H1 (cell line): ENCODE measurements around the gene POGLUT2. TPM values are rescaled to one million over a fixed set of nuclear protein-coding genes. Genes with fewer than 3 reads are reported as not detected.

Experiments used
- BACH1 ChIP-seq: IDR thresholded peaks from 2 replicates; pipeline ENCODE4 v1.6.1; 2012; ENCODE audit warnings: low read length, improper control_type of control experiment
- BRCA1 ChIP-seq: IDR thresholded peaks from 2 replicates; pipeline ENCODE4 v1.6.1; 2012; ENCODE audit warnings: low read depth, low read length, improper control_type of control experiment
- CBX5 ChIP-seq: fragments of 300-800, 300-1000 bp; sonication (generic); IDR thresholded peaks from 2 replicates; pipeline ENCODE4 v1.7.1; 2016; ENCODE audit warnings: antibody characterized with exemption, low read length, low read depth
- CHD2 ChIP-seq: IDR thresholded peaks from 2 replicates; pipeline ENCODE4 v1.6.1; 2012; ENCODE audit warnings: low read length, improper control_type of control experiment
- CTBP2 ChIP-seq: IDR thresholded peaks from 2 replicates; pipeline ENCODE4 v1.7.0; 2011; ENCODE audit warnings: borderline replicate concordance, mild to moderate bottlenecking, moderate library complexity, mixed read lengths, low read length; ENCODE audit not compliant: insufficient read depth, insufficient read length
- FOSL1 ChIP-seq: IDR thresholded peaks from 2 replicates; pipeline ENCODE4 v1.6.1; 2011; ENCODE audit warnings: mild to moderate bottlenecking, low read depth, low read length, moderate library complexity; ENCODE audit not compliant: insufficient read depth
- GABPA ChIP-seq: IDR thresholded peaks from 2 replicates; pipeline ENCODE4 v1.6.1; 2011; ENCODE audit warnings: mild to moderate bottlenecking, low read length, moderate library complexity, borderline replicate concordance; ENCODE audit not compliant: insufficient read depth
- JUN ChIP-seq: IDR thresholded peaks from 2 replicates; pipeline ENCODE4 v1.6.1; 2011; ENCODE audit warnings: low read depth, mild to moderate bottlenecking, improper control_type of control experiment, low read length
- JUND ChIP-seq: IDR thresholded peaks from 2 replicates; pipeline ENCODE4 v1.6.1; 2011; ENCODE audit warnings: mild to moderate bottlenecking, improper control_type of control experiment, low read length
- KDM4A ChIP-seq: IDR thresholded peaks from one replicate; pipeline ENCODE4 v1.7.1; 2012; ENCODE audit warnings: low read depth, mild to moderate bottlenecking, moderate library complexity, low read length, inconsistent platforms; ENCODE audit not compliant: severe bottlenecking
- NRF1 ChIP-seq: IDR thresholded peaks from 2 replicates; pipeline ENCODE4 v1.6.1; 2011; ENCODE audit warnings: mild to moderate bottlenecking, low read depth, low read length, improper control_type of control experiment
- POLR2A ChIP-seq, 2 experiments: IDR thresholded peaks; 1 replicate in 1 of 2; 2 replicates in 1 of 2; pipeline ENCODE4 v1.6.1; 2011; ENCODE audit warnings: low read depth in 2 of 2, low read length in 2 of 2, mild to moderate bottlenecking in 2 of 2; ENCODE audit errors: control extremely low read depth in 1 of 2
- SAP30 ChIP-seq: fragments of 300-600 bp; sonication (generic); IDR thresholded peaks from 2 replicates; pipeline ENCODE4 v1.7.1; 2012; ENCODE audit warnings: low read length, moderate library complexity, mild to moderate bottlenecking, inconsistent platforms; ENCODE audit not compliant: insufficient read depth, insufficient replicate concordance
- SIX5 ChIP-seq: IDR thresholded peaks from 2 replicates; pipeline ENCODE4 v1.6.1; 2011; ENCODE audit warnings: mild to moderate bottlenecking, low read depth, low read length
- SP1 ChIP-seq: IDR thresholded peaks from 2 replicates; pipeline ENCODE4 v1.6.1; 2011; ENCODE audit warnings: low read depth, low read length
- SP2 ChIP-seq: IDR thresholded peaks from 2 replicates; pipeline ENCODE4 v1.6.1; 2012; ENCODE audit warnings: mild to moderate bottlenecking, low read length, inconsistent platforms
- SP4 ChIP-seq: IDR thresholded peaks from 2 replicates; pipeline ENCODE4 v1.6.1; 2012; ENCODE audit warnings: low read length, inconsistent platforms
- SUZ12 ChIP-seq: fragments of 200-600 bp; sonication (generic); IDR thresholded peaks from 2 replicates; pipeline ENCODE4 v1.6.1; 2012; ENCODE audit warnings: mild to moderate bottlenecking, inconsistent platforms, low read length, moderate library complexity, mixed read lengths
- TBP ChIP-seq: IDR thresholded peaks from 2 replicates; pipeline ENCODE4 v1.6.1; 2011; ENCODE audit warnings: low read depth, low read length, improper control_type of control experiment
- TCF12 ChIP-seq: IDR thresholded peaks from 2 replicates; pipeline ENCODE4 v1.6.1; 2011; ENCODE audit warnings: low read depth, mild to moderate bottlenecking, low read length
- TEAD4 ChIP-seq: IDR thresholded peaks from 2 replicates; pipeline ENCODE4 v1.6.1; 2012; ENCODE audit warnings: low read depth, low read length, inconsistent platforms, mixed read lengths
- ZNF274 ChIP-seq: IDR thresholded peaks from 2 replicates; pipeline ENCODE4 v1.7.0; 2012; ENCODE audit warnings: low read length, borderline replicate concordance; ENCODE audit errors: extremely low read depth
- polyA plus RNA-seq, 7 experiments: library from polyadenylated mRNA; depleted of rRNA in 3 of 7; stranded (reverse) in 5 of 7; unstranded in 2 of 7; fragments of >200 nt in 5 of 7; fragments of 200-250 nt in 2 of 7; gene quantifications; 1 replicate in 5 of 7; 2 replicates in 1 of 7; 4 replicates in 1 of 7; pipeline versions ENCODE4 v1.2.1 to v1.2.3, GENCODE V29; 2011 to 2013; ENCODE audit warnings: missing spikeins in 2 of 7, mixed read lengths in 2 of 7
- total RNA-seq: library from RNA; stranded (reverse); fragmentation: NEBNext Ultra II Directional; extraction: Animal tissue kit (Norgen Biotek cat#: 25700); gene quantifications from 2 replicates; pipeline ENCODE4 v1.2.1, GENCODE V29; 2021
- TF ChIP-seq, protein P1 (sequence below), 3 experiments: IDR thresholded peaks; 1 replicate in 2 of 3; 2 replicates in 1 of 3; pipeline versions ENCODE4 v1.5.1 to v1.6.1; 2011; ENCODE audit warnings: low read length in 3 of 3, mild to moderate bottlenecking in 3 of 3, inconsistent platforms in 2 of 3, low read depth in 1 of 3, moderate library complexity in 1 of 3; ENCODE audit not compliant: insufficient read depth in 1 of 3; ENCODE audit errors: control extremely low read depth in 1 of 3
- TF ChIP-seq, protein P2 (sequence below): IDR thresholded peaks from 2 replicates; pipeline ENCODE4 v1.6.1; 2012; ENCODE audit warnings: inconsistent platforms

Gene POGLUT2
- total and polyA plus RNA-seq, 2 of the 8 experiments (the other 6 are each of a cell fraction or from before 2014, with no cell fraction given): 9.9 to 22.3 TPM

DNA sequence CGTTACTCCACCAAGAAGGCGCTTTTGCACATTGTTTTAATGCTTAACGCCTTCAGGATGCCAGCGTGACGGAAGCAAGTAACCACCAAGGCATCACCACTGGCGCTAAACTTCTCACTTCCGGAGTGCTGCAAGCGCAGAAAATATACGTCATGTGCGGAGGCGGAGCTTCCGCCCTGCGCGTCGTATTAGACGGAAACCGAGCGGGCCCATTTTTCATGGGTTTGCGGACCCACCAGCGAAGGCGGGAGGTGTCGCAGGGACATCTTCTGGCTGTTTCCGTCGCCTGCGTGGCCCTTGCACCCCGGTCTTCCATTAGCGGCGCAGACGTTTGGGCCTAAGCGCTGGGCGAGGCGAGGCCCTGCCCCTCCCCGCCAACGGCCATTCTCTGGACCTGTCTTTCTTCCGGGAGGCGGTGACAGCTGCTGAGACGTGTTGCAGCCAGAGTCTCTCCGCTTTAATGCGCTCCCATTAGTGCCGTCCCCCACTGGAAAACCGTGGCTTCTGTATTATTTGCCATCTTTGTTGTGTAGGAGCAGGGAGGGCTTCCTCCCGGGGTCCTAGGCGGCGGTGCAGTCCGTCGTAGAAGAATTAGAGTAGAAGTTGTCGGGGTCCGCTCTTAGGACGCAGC, 47.0 kb upstream of the POGLUT2 start, which contains the start of gene ERCC5 (continued):
- TF ChIP-seq SIX5 (0 out of 2 replicates have a peak, but pooled peaks have one; percentile 7), CTBP2 (peak; percentile 32), SP4 (no peak), TBP (peak; percentile 76), GABPA (peak; percentile 86; the same call in 1 of the 2 replicates), SUZ12 (no peak), TEAD4 (no peak), CBX5 (no peak), KDM4A (peak; percentile 95), CHD2 (no peak), POLR2A (IDR thresholded peaks at IDR 0.05; ENCODE audit: control extremely low read depth in 1 of 2, low read depth in 2 of 2, low read length in 2 of 2) (peak; percentile 75 to 92), TCF12 (no peak), SP1 (peak; percentile 71; the same call in 1 of the 2 replicates), NRF1 (no peak), ZNF274 (no peak), SP2 (no peak), SAP30 (peak; percentile 99), FOSL1 (no peak), JUN (no peak), BACH1 (no peak), JUND (no peak), BRCA1 (0 out of 2 replicates have a peak, but pooled peaks have one; percentile 18)
- TF ChIP-seq, protein P1, sequence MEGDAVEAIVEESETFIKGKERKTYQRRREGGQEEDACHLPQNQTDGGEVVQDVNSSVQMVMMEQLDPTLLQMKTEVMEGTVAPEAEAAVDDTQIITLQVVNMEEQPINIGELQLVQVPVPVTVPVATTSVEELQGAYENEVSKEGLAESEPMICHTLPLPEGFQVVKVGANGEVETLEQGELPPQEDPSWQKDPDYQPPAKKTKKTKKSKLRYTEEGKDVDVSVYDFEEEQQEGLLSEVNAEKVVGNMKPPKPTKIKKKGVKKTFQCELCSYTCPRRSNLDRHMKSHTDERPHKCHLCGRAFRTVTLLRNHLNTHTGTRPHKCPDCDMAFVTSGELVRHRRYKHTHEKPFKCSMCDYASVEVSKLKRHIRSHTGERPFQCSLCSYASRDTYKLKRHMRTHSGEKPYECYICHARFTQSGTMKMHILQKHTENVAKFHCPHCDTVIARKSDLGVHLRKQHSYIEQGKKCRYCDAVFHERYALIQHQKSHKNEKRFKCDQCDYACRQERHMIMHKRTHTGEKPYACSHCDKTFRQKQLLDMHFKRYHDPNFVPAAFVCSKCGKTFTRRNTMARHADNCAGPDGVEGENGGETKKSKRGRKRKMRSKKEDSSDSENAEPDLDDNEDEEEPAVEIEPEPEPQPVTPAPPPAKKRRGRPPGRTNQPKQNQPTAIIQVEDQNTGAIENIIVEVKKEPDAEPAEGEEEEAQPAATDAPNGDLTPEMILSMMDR (IDR thresholded peaks at IDR 0.05; ENCODE audit: control extremely low read depth in 1 of 3, insufficient read depth in 1 of 3, low read depth in 1 of 3, low read length in 3 of 3): peak in 1 of 3 experiments; percentile 1; a peak in 1 of 4 replicates
- TF ChIP-seq, protein P2, sequence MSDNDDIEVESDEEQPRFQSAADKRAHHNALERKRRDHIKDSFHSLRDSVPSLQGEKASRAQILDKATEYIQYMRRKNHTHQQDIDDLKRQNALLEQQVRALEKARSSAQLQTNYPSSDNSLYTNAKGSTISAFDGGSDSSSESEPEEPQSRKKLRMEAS: peak; percentile 50
